Camera-type eye (tissue), 1 donor: Measurements from ENCODE around the gene LPCAT3. TPM values are rescaled to one million over a fixed set of nuclear protein-coding genes. Genes with fewer than 3 reads are reported as not detected.

ENCODE experiments used
- total RNA-seq: library from RNA; depleted of rRNA; stranded (reverse); fragments of >200 nt; gene quantifications from one replicate; pipeline ENCODE4 v1.2.3, GENCODE V29; 2014

The LPCAT3 gene
- 14.7 TPM for total RNA-seq

GRCh38 chr12:7018350-7019042, at the start of gene LPCAT3:
LPCAT3 (minus strand) TSS chr12:7018476; CDS start chr12:7018424, 52 bp downstream.

GRCh38 chr12:7060353-7060954, 42.2 kb upstream of the LPCAT3 start, which contains the start of gene C1S:
C1S (plus strand) TSS chr12:7060718; CDS start chr12:7061913, 1,195 bp downstream.

GRCh38 chr12:6950811-6951540, 67.3 kb downstream of the LPCAT3 start, which contains the start of gene PTPN6:
PTPN6 (plus strand) TSS chr12:6951356; CDS start chr12:6951513, 157 bp downstream.

GRCh38 chr12:6943722-6944380, 74.4 kb downstream of the LPCAT3 start, which contains the start of the genes C12orf57 and RNU7-1:
C12orf57 (plus strand) TSS chr12:6944022; CDS start chr12:6944122, 100 bp downstream.
RNU7-1 (plus strand) TSS chr12:6943816.

GRCh38 chr12:6927379-6928021, 90.8 kb downstream of the LPCAT3 start, which contains the start of gene ATN1:
ATN1 (plus strand) TSS chr12:6927959; CDS start chr12:6934002, 6,043 bp downstream.

Other genes with a start within 250 kb of the LPCAT3 start
- gene LAG3, start 246.0 kb downstream of the LPCAT3 start, total RNA-seq = 0.60 TPM
- gene CD4, start 228.9 kb downstream of the LPCAT3 start, total RNA-seq = 7.2 TPM
- gene GPR162, start 196.7 kb downstream of the LPCAT3 start, total RNA-seq = 35.4 TPM
- gene P3H3, start 190.1 kb downstream of the LPCAT3 start, total RNA-seq = 97.3 TPM
- gene GNB3, start 177.6 kb downstream of the LPCAT3 start, total RNA-seq = 223 TPM
- 6.3 TPM for gene CDCA3, start 167.2 kb downstream of the LPCAT3 start, total RNA-seq
- 52.8 TPM for gene USP5, start 166.3 kb downstream of the LPCAT3 start, total RNA-seq
- 547 TPM for gene TPI1, start 150.9 kb downstream of the LPCAT3 start, total RNA-seq
- gene SPSB2, start 145.2 kb downstream of the LPCAT3 start, total RNA-seq = 5.1 TPM
- gene LRRC23, start 113.7 kb downstream of the LPCAT3 start, total RNA-seq = 14.5 TPM
- 172 TPM for gene ENO2, start 103.9 kb downstream of the LPCAT3 start, total RNA-seq
- gene ATN1, start 90.5 kb downstream of the LPCAT3 start, total RNA-seq = 50.9 TPM
- gene RNU7-1, start 74.7 kb downstream of the LPCAT3 start, total RNA-seq = not detected
- 139 TPM for gene C12orf57, start 74.5 kb downstream of the LPCAT3 start, total RNA-seq
- 5.1 TPM for gene PTPN6, start 67.1 kb downstream of the LPCAT3 start, total RNA-seq
- 135 TPM for gene PHB2, start 47.8 kb downstream of the LPCAT3 start, total RNA-seq
- 34.5 TPM for gene EMG1, start 47.6 kb downstream of the LPCAT3 start, total RNA-seq
- 91.4 TPM for gene C1S, start 42.2 kb upstream of the LPCAT3 start, total RNA-seq
- gene C1R, start 74.0 kb upstream of the LPCAT3 start, total RNA-seq = 94.5 TPM
- gene C1RL, start 90.7 kb upstream of the LPCAT3 start, total RNA-seq = 16.5 TPM
- 1.4 TPM for gene RBP5, start 110.4 kb upstream of the LPCAT3 start, total RNA-seq
- gene CLSTN3, start 111.9 kb upstream of the LPCAT3 start, total RNA-seq = 170 TPM
- 52.9 TPM for gene PEX5, start 171.2 kb upstream of the LPCAT3 start, total RNA-seq